ENCODE results near the gene ROBO2. TPM values are rescaled to one million over a fixed set of nuclear protein-coding genes. Genes with fewer than 3 reads are reported as not detected.
A peak's percentile ranks its signal among the peaks of the same experiment; 100 is the strongest.

Gene ROBO2
- total RNA-seq, 1 donor from 2014 or later: 0.11 TPM

- ATAC-seq (ENCODE audit: poor library complexity) (no peak), DNase-seq (no peak)
- intact Hi-C loops (cut with DNase I): no loop called here
These were observed 129.9 kb downstream of the ROBO2 start for GRCh38 chr3:77169823-77170222.

GRCh38 chr3:77171026-77171425 is 131.1 kb downstream of the ROBO2 start:
- intact Hi-C loops (cut with DNase I): no loop called here
- DNase-seq (no peak), ATAC-seq (ENCODE audit: poor library complexity) (no peak)

GRCh38 chr3:77179762-77180161 is 139.9 kb downstream of the ROBO2 start:
- ATAC-seq (ENCODE audit: poor library complexity): no peak
- DNase-seq: no peak
- intact Hi-C loops (cut with DNase I): no loop called here

GRCh38 chr3:77182341-77182740 is 142.4 kb downstream of the ROBO2 start:
- DNase-seq (no peak), ATAC-seq (ENCODE audit: poor library complexity) (no peak)
- intact Hi-C loops (cut with DNase I): no loop called here

GRCh38 chr3:77186319-77186718 is 146.4 kb downstream of the ROBO2 start:
- DNase-seq (no peak), ATAC-seq (ENCODE audit: poor library complexity) (peak; percentile 71)
- intact Hi-C loops (cut with DNase I): no loop called here

GRCh38 chr3:77186728-77187127 is 146.8 kb downstream of the ROBO2 start:
- no peak for DNase-seq
- peak; percentile 63 for ATAC-seq (ENCODE audit: poor library complexity)
- intact Hi-C loops (cut with DNase I): no loop called here

GRCh38 chr3:77188210-77188609 is 148.3 kb downstream of the ROBO2 start:
- ATAC-seq (ENCODE audit: poor library complexity) (no peak), DNase-seq (no peak)
- intact Hi-C loops (cut with DNase I): no loop called here

- no peak for ATAC-seq (ENCODE audit: poor library complexity)
- DNase-seq: no peak
- intact Hi-C loops (cut with DNase I): no loop called here
These were observed 149.4 kb downstream of the ROBO2 start for GRCh38 chr3:77189258-77189657.

GRCh38 chr3:77189684-77190083 is 149.8 kb downstream of the ROBO2 start:
- intact Hi-C loops (cut with DNase I): no loop called here
- no peak for ATAC-seq (ENCODE audit: poor library complexity)
- DNase-seq: no peak

GRCh38 chr3:77190374-77190773 is 150.5 kb downstream of the ROBO2 start:
- intact Hi-C loops (cut with DNase I): no loop called here
- peak; percentile 29 for ATAC-seq (ENCODE audit: poor library complexity)

GRCh38 chr3:77191014-77191413 is 151.1 kb downstream of the ROBO2 start:
- intact Hi-C loops (cut with DNase I): no loop called here
- ATAC-seq (ENCODE audit: poor library complexity) (no peak), DNase-seq (no peak)

More at GRCh38 chr3:77190374-77190773, 150.5 kb downstream of the ROBO2 start:
- DNase-seq: no peak

- ATAC-seq (ENCODE audit: poor library complexity) (no peak), DNase-seq (no peak)
- intact Hi-C loops (cut with DNase I): no loop called here
These were observed 151.7 kb downstream of the ROBO2 start for GRCh38 chr3:77191640-77192039.

- intact Hi-C loops (cut with DNase I): no loop called here
- DNase-seq: no peak
- ATAC-seq (ENCODE audit: poor library complexity): no peak
These were observed 156.1 kb downstream of the ROBO2 start for GRCh38 chr3:77195766-77196545.

- intact Hi-C loops (cut with DNase I): no loop called here
- DNase-seq (no peak), ATAC-seq (ENCODE audit: poor library complexity) (no peak)
These were observed 157.5 kb downstream of the ROBO2 start for GRCh38 chr3:77197408-77197807.

GRCh38 chr3:77203851-77204250 is 164.0 kb downstream of the ROBO2 start:
- DNase-seq (no peak), ATAC-seq (ENCODE audit: poor library complexity) (no peak)
- intact Hi-C loops (cut with DNase I): no loop called here

- ATAC-seq (ENCODE audit: poor library complexity): no peak
- DNase-seq: no peak
- intact Hi-C loops (cut with DNase I): no loop called here
These were observed 164.9 kb downstream of the ROBO2 start for GRCh38 chr3:77204788-77205187.

- no peak for ATAC-seq (ENCODE audit: poor library complexity)
- DNase-seq: no peak
- intact Hi-C loops (cut with DNase I): no loop called here
These were observed 167.9 kb downstream of the ROBO2 start for GRCh38 chr3:77207753-77208152.

GRCh38 chr3:77222701-77223100 is 182.8 kb downstream of the ROBO2 start:
- intact Hi-C loops (cut with DNase I): no loop called here
- ATAC-seq (ENCODE audit: poor library complexity) (no peak), DNase-seq (no peak)

- DNase-seq (no peak), ATAC-seq (ENCODE audit: poor library complexity) (no peak)
- intact Hi-C loops (cut with DNase I): no loop called here
These were observed 187.7 kb downstream of the ROBO2 start for GRCh38 chr3:77227567-77227966.

GRCh38 chr3:77232557-77232956 is 192.7 kb downstream of the ROBO2 start:
- DNase-seq (no peak), ATAC-seq (ENCODE audit: poor library complexity) (no peak)
- intact Hi-C loops (cut with DNase I): no loop called here

GRCh38 chr3:77234004-77234403 is 194.1 kb downstream of the ROBO2 start:
- intact Hi-C loops (cut with DNase I): no loop called here
- DNase-seq (no peak), ATAC-seq (ENCODE audit: poor library complexity) (no peak)
